HepG2 (cell line): ENCODE data around the gene SPTSSA. TPM values are rescaled to one million over a fixed set of nuclear protein-coding genes. Genes with fewer than 3 reads are reported as not detected.
A peak's percentile ranks its signal among the peaks of the same experiment; 100 is the strongest.

Experiments used
- ARID4A ChIP-seq: sonication (generic); formaldehyde crosslinking; IDR thresholded peaks from 2 replicates; pipeline ENCODE4 v1.5.0; 2020; ENCODE audit warnings: mild to moderate bottlenecking, missing genetic modification reagents, borderline replicate concordance
- ATF2 ChIP-seq: sonication (generic); formaldehyde crosslinking; IDR thresholded peaks from 2 replicates; pipeline ENCODE4 v1.4.0; 2020; ENCODE audit warnings: missing genetic modification reagents
- CEBPG ChIP-seq: IDR thresholded peaks from 2 replicates; pipeline ENCODE4 v1.6.1; 2016
- FOXK1 ChIP-seq: sonication (generic); formaldehyde crosslinking; IDR thresholded peaks from 2 replicates; pipeline ENCODE4 v1.4.0; 2020; ENCODE audit warnings: low read depth, missing genetic modification reagents, borderline replicate concordance
- FOXP1 ChIP-seq, 2 experiments: fragments of 450-650 bp in 1 of 2; IDR thresholded peaks; 2 replicates each; pipeline ENCODE4 v1.6.1; 2017 to 2018; ENCODE audit warnings: antibody characterized with exemption in 1 of 2
- KDM2A ChIP-seq: sonication (generic); formaldehyde crosslinking; IDR thresholded peaks from 2 replicates; pipeline ENCODE4 v1.4.0; 2020; ENCODE audit warnings: low read depth, missing genetic modification reagents, borderline replicate concordance
- MIER3 ChIP-seq: IDR thresholded peaks from 2 replicates; pipeline ENCODE4 v1.6.1; 2016; ENCODE audit warnings: missing compliant biosample characterization, borderline replicate concordance
- POLR2A ChIP-seq, 2 experiments: IDR thresholded peaks; 2 replicates each; pipeline ENCODE4 v1.6.1; 2011; ENCODE audit warnings: low read depth in 2 of 2, low read length in 2 of 2, mild to moderate bottlenecking in 1 of 2, moderate library complexity in 1 of 2; ENCODE audit not compliant: insufficient read depth in 1 of 2
- SIN3A ChIP-seq: IDR thresholded peaks from 2 replicates; pipeline ENCODE4 v1.6.1; 2011; ENCODE audit warnings: low read depth, mild to moderate bottlenecking, control low read depth, low read length, borderline replicate concordance
- TSC22D2 ChIP-seq: sonication (generic); formaldehyde crosslinking; IDR thresholded peaks from 2 replicates; pipeline ENCODE4 v1.5.1; 2020; ENCODE audit warnings: missing genetic modification reagents, mild to moderate bottlenecking, borderline replicate concordance
- ZBTB21 ChIP-seq: sonication (generic); formaldehyde crosslinking; IDR thresholded peaks from 2 replicates; pipeline ENCODE4 v1.4.0; 2020; ENCODE audit warnings: missing genetic modification reagents
- ZFP36 ChIP-seq: fragments of 150-350 bp; IDR thresholded peaks from 2 replicates; pipeline ENCODE4 v1.6.1; 2018; ENCODE audit warnings: borderline replicate concordance, low read length, low read depth; ENCODE audit not compliant: partially characterized antibody
- ZKSCAN5 ChIP-seq: sonication (generic); formaldehyde crosslinking; IDR thresholded peaks from 2 replicates; pipeline ENCODE4 v1.5.1; 2020; ENCODE audit warnings: mild to moderate bottlenecking, missing genetic modification reagents
- ZNF121 ChIP-seq: sonication (generic); formaldehyde crosslinking; IDR thresholded peaks from 2 replicates; pipeline ENCODE4 v1.5.0; 2020; ENCODE audit warnings: mild to moderate bottlenecking, missing genetic modification reagents
- ZNF260 ChIP-seq: sonication (generic); formaldehyde crosslinking; IDR thresholded peaks from 2 replicates; pipeline ENCODE4 v1.4.0; 2020; ENCODE audit warnings: missing genetic modification reagents, low read depth, mild to moderate bottlenecking, borderline replicate concordance
- ZNF33B ChIP-seq: sonication (generic); formaldehyde crosslinking; IDR thresholded peaks from 2 replicates; pipeline ENCODE4 v1.5.1; 2020; ENCODE audit warnings: mild to moderate bottlenecking, missing genetic modification reagents
- ZNF441 ChIP-seq: sonication (generic); formaldehyde crosslinking; IDR thresholded peaks from 2 replicates; pipeline ENCODE4 v1.7.0; 2021; ENCODE audit warnings: missing genetic modification reagents, borderline replicate concordance
- ZNF460 ChIP-seq: sonication (generic); formaldehyde crosslinking; IDR thresholded peaks from 2 replicates; pipeline ENCODE4 v1.5.1; 2020; ENCODE audit warnings: missing genetic modification reagents, mild to moderate bottlenecking, borderline replicate concordance
- ZNF775 ChIP-seq: sonication (generic); formaldehyde crosslinking; IDR thresholded peaks from 2 replicates; pipeline ENCODE4 v1.4.0; 2020; ENCODE audit warnings: missing genetic modification reagents, mild to moderate bottlenecking, moderate library complexity, borderline replicate concordance
- polyA plus RNA-seq, 8 experiments: library from polyadenylated mRNA; depleted of rRNA in 3 of 8; stranded (reverse) in 7 of 8; unstranded in 1 of 8; fragments of >200 nt; fragmentation: Illumina TruSeq in 4 of 8; extraction: Trizol in 4 of 8; gene quantifications; 2 replicates each; pipeline versions ENCODE4 v1.2.1 to v1.2.3, GENCODE V29; 2011 to 2016; ENCODE audit warnings: low read depth in 4 of 8, missing spikeins in 1 of 8, mixed read lengths in 1 of 8; ENCODE audit not compliant: insufficient read depth in 1 of 8
- total RNA-seq, 5 experiments: library from RNA; depleted of rRNA; stranded (reverse); fragments of >200 nt; fragmentation: Illumina TruSeq; extraction: Trizol; gene quantifications; 2 replicates each; pipeline ENCODE4 v1.2.3, GENCODE V29; 2016; ENCODE audit warnings: low read depth in 1 of 5
- TF ChIP-seq, protein P1 (sequence below): sonication (generic); formaldehyde crosslinking; IDR thresholded peaks from 2 replicates; pipeline ENCODE4 v1.4.0; 2020; ENCODE audit warnings: missing genetic modification reagents, borderline replicate concordance
- TF ChIP-seq, protein P2 (sequence below): sonication (generic); formaldehyde crosslinking; IDR thresholded peaks from 2 replicates; pipeline ENCODE4 v1.5.1; 2020; ENCODE audit warnings: missing genetic modification reagents, mild to moderate bottlenecking, borderline replicate concordance

The SPTSSA gene
- total and polyA plus RNA-seq, 2 of the 13 experiments (the other 11 are each of a cell fraction or from before 2014, with no cell fraction given) = 19.1 to 86.1 TPM

DNA sequence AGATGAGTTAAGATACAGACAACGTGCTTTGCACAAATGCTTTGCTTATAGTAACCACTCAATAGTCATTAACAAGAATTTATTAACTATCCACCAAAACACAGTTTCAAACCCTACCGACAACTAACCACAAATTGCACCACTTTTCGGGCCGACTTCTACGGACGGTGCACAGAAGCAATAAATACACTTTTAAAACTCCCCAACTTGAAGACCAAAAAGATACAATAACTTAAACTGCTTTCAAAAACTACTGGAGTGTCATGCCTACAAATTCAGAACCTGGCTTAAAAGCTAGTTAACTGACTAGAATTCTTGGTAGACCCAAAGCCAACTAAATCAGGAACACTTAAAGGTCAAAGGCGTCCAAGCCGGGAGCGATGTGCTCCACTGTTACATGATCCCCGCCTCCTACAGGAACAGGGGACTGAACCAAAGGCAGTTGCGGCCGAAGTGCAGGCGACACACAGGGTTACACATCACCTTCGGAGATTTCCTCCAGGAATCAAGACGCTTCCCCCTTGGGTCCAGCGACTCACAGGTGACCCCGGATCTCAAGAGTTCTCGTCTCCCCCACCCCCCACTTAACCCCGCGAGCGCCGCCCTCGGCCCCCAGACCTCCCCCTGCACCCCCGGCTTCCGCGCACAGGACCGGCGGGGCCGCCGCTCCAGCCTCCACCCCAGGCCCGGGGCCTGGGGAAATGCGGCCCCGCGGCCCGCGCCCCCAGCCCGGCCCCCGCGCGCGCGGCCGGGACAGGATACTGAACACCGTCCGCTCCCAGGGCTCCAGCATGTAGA, 507 bp downstream of the SPTSSA start (continued):
- TF ChIP-seq ARID4A (CRISPR knock-in tag) (peak; percentile 82), TSC22D2 (CRISPR knock-in tag) (peak; percentile 25), KDM2A (CRISPR knock-in tag) (peak; percentile 89), ZNF260 (CRISPR knock-in tag) (no peak), MIER3 (peak; percentile 44; the same call in 1 of the 2 replicates), ZFP36 (no peak), ZNF121 (CRISPR knock-in tag) (0 out of 2 replicates have a peak, but pooled peaks have one; percentile 3), CEBPG (CRISPR knock-in tag) (peak; percentile 49), ATF2 (peak; percentile 32), ZBTB21 (CRISPR knock-in tag) (no peak; the same call in 1 of the 2 replicates), ZNF33B (peak; percentile 75), FOXP1 (IDR thresholded peaks at IDR 0.05) (no peak), FOXP1 (CRISPR knock-in tag; IDR thresholded peaks at IDR 0.05) (peak; percentile 24; the same call in 1 of the 2 replicates), SIN3A (no peak), ZNF460 (CRISPR knock-in tag) (no peak), ZKSCAN5 (CRISPR knock-in tag) (no peak), ZNF775 (no peak), POLR2A (IDR thresholded peaks at IDR 0.05; ENCODE audit: insufficient read depth in 1 of 2, low read depth in 2 of 2, low read length in 2 of 2) (peak in 1 of 2 experiments; percentile 86; a peak in 2 of 4 replicates), FOXK1 (0 out of 2 replicates have a peak, but pooled peaks have one; percentile 36), ZNF441 (CRISPR knock-in tag) (no peak)
- TF ChIP-seq, protein P1, sequence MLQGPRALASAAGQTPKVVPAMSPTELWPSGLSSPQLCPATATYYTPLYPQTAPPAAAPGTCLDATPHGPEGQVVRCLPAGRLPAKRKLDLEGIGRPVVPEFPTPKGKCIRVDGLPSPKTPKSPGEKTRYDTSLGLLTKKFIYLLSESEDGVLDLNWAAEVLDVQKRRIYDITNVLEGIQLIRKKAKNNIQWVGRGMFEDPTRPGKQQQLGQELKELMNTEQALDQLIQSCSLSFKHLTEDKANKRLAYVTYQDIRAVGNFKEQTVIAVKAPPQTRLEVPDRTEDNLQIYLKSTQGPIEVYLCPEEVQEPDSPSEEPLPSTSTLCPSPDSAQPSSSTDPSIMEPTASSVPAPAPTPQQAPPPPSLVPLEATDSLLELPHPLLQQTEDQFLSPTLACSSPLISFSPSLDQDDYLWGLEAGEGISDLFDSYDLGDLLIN = no peak
- TF ChIP-seq, protein P2, sequence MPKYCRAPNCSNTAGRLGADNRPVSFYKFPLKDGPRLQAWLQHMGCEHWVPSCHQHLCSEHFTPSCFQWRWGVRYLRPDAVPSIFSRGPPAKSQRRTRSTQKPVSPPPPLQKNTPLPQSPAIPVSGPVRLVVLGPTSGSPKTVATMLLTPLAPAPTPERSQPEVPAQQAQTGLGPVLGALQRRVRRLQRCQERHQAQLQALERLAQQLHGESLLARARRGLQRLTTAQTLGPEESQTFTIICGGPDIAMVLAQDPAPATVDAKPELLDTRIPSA (CRISPR knock-in tag) = no peak
